PC-3 (cell line): ENCODE results near the gene PDYN. TPM values are rescaled to one million over a fixed set of nuclear protein-coding genes. Genes with fewer than 3 reads are reported as not detected.

Source experiments
- ATAC-seq: fragments of 200-7000 bp; cut with Tn5 transposase; 2 replicates; pipeline ENCODE4 v1.9.1; 2020; ENCODE audit warnings: mild to moderate bottlenecking, moderate library complexity
- BruUV-seq: library from RNA; stranded (reverse); fragments of 400-500 nt; replicated peaks from 2 replicates; lab custom pipeline; 2021; lab: Mats Ljungman, UMichigan
- CTCF ChIA-PET: fragments of 300-600 bp; sonication (Branson Sonifier 250); formaldehyde crosslinking; loops from one replicate; lab custom pipeline; 2022; ENCODE audit warnings: antibody characterized with exemption; lab: Charles Lee
- POLR2A ChIA-PET: fragments of 300-600 bp; sonication (Branson Sonifier 250); formaldehyde crosslinking; loops from one replicate; lab custom pipeline; 2022; ENCODE audit warnings: antibody characterized with exemption; ENCODE audit not compliant: unreplicated experiment; lab: Charles Lee
- DNase-seq: peaks from one replicate; pipeline ENCODE4 v3.0.0-alpha.2; 2015
- H2AFZ ChIP-seq: fragments of 300-600 bp; sonication (generic); 2 replicates; pipeline ENCODE4 v1.6.0; 2016; ENCODE audit warnings: antibody characterized with exemption, low read length
- H3F3A ChIP-seq: fragments of 300-600 bp; sonication (generic); one replicate; pipeline ENCODE4 v1.6.0; 2017; ENCODE audit warnings: antibody characterized with exemption, low read length, control low read depth, mild to moderate bottlenecking; ENCODE audit not compliant: unreplicated experiment
- H3K27ac ChIP-seq: fragments of 300-600 bp; sonication (generic); 2 replicates; pipeline ENCODE4 v1.5.1; 2016; ENCODE audit warnings: mild to moderate bottlenecking, low read length
- H3K27me3 ChIP-seq: fragments of 300-600 bp; sonication (generic); 2 replicates; pipeline ENCODE4 v1.6.1; 2016; ENCODE audit warnings: low read length, mixed read lengths
- H3K36me3 ChIP-seq: fragments of 300-600 bp; sonication (generic); 2 replicates; pipeline ENCODE4 v1.6.1; 2016; ENCODE audit warnings: low read depth, mixed run types, low read length, mixed read lengths
- H3K4me1 ChIP-seq: fragments of 300-600 bp; sonication (generic); 2 replicates; pipeline ENCODE4 v1.5.1; 2016; ENCODE audit warnings: low read length; ENCODE audit not compliant: insufficient read depth
- H3K4me2 ChIP-seq: fragments of 300-600 bp; sonication (generic); 2 replicates; pipeline ENCODE4 v1.6.0; 2016; ENCODE audit warnings: low read length
- H3K4me3 ChIP-seq: fragments of 300-600 bp; sonication (generic); 2 replicates; pipeline ENCODE4 v1.5.1; 2016; ENCODE audit warnings: mild to moderate bottlenecking, low read length, mixed read lengths
- H3K79me2 ChIP-seq: fragments of 300-600 bp; sonication (generic); 2 replicates; pipeline ENCODE4 v1.6.1; 2017; ENCODE audit warnings: low read length, mixed read lengths
- H3K9ac ChIP-seq: fragments of 300-600 bp; sonication (generic); 2 replicates; pipeline ENCODE4 v1.6.0; 2016; ENCODE audit warnings: mild to moderate bottlenecking, low read length
- H3K9me2 ChIP-seq: fragments of 300-600 bp; sonication (generic); replicated peaks from 2 replicates; pipeline ENCODE4 v1.6.1; 2016; ENCODE audit warnings: mixed run types, low read length, mixed read lengths
- H3K9me3 ChIP-seq: fragments of 300-600 bp; sonication (generic); 2 replicates; pipeline ENCODE4 v1.6.1; 2016; ENCODE audit warnings: low read length, mixed read lengths
- H4K20me1 ChIP-seq: fragments of 300-600 bp; sonication (generic); 2 replicates; pipeline ENCODE4 v1.6.1; 2016; ENCODE audit warnings: low read length, mixed read lengths
- EZH2 ChIP-seq: fragments of 300-600 bp; sonication (generic); IDR thresholded peaks from one replicate; pipeline ENCODE4 v1.6.1; 2017; ENCODE audit warnings: antibody characterized with exemption, mild to moderate bottlenecking, low read length; ENCODE audit not compliant: unreplicated experiment
- EZH2phosphoT487 ChIP-seq: fragments of 300-600 bp; sonication (generic); IDR thresholded peaks from 2 replicates; pipeline ENCODE4 v1.6.1; 2018; ENCODE audit warnings: mild to moderate bottlenecking, antibody characterized with exemption, low read length, borderline replicate concordance
- intact Hi-C: fragments of 100-400 bp; cut with micrococcal nuclease; formaldehyde crosslinking; loops from 2 replicates; pipeline ENCODE4 v1.9.0; 2023
- total RNA-seq: library from RNA; depleted of rRNA; stranded (reverse); fragments of >200 nt; gene quantifications from 2 replicates; pipeline ENCODE4 v1.2.3, GENCODE V29; 2014
- TF ChIP-seq, protein P1 (sequence below): fragments of 300-600 bp; sonication (generic); conservative IDR thresholded peaks from 2 replicates; pipeline ENCODE4 v1.5.1; 2017; ENCODE audit warnings: antibody characterized with exemption, low read depth, mild to moderate bottlenecking, low read length

Gene PDYN
- total RNA-seq, 1 experiment from 2014 or later: not detected

DNA sequence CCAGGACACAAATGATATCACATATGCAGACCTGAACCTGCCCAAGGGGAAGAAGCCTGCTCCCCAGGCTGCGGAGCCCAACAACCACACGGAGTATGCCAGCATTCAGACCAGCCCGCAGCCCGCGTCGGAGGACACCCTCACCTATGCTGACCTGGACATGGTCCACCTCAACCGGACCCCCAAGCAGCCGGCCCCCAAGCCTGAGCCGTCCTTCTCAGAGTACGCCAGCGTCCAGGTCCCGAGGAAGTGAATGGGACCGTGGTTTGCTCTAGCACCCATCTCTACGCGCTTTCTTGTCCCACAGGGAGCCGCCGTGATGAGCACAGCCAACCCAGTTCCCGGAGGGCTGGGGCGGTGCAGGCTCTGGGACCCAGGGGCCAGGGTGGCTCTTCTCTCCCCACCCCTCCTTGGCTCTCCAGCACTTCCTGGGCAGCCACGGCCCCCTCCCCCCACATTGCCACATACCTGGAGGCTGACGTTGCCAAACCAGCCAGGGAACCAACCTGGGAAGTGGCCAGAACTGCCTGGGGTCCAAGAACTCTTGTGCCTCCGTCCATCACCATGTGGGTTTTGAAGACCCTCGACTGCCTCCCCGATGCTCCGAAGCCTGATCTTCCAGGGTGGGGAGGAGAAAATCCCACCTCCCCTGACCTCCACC is 56.4 kb downstream of the PDYN start:
- no peaks in the 10 kb centered on the region for H3K79me2 ChIP-seq
- H2AFZ ChIP-seq: no peak overlapping the region
- ChIA-PET CTCF (no interaction called here), POLR2A (no interaction called here)
- intact Hi-C loops: no loop called here
- TF ChIP-seq EZH2 (no peak), EZH2phosphoT487 (no peak)
- TF ChIP-seq, protein P1, sequence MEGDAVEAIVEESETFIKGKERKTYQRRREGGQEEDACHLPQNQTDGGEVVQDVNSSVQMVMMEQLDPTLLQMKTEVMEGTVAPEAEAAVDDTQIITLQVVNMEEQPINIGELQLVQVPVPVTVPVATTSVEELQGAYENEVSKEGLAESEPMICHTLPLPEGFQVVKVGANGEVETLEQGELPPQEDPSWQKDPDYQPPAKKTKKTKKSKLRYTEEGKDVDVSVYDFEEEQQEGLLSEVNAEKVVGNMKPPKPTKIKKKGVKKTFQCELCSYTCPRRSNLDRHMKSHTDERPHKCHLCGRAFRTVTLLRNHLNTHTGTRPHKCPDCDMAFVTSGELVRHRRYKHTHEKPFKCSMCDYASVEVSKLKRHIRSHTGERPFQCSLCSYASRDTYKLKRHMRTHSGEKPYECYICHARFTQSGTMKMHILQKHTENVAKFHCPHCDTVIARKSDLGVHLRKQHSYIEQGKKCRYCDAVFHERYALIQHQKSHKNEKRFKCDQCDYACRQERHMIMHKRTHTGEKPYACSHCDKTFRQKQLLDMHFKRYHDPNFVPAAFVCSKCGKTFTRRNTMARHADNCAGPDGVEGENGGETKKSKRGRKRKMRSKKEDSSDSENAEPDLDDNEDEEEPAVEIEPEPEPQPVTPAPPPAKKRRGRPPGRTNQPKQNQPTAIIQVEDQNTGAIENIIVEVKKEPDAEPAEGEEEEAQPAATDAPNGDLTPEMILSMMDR: no peak
- no peaks in the 10 kb centered on the region for H3K9me3 ChIP-seq
- H3K4me3 ChIP-seq: no peak overlapping the region
- no TSS peak for BruUV-seq
- H3K36me3 ChIP-seq: no peaks in the 10 kb centered on the region
- DNase-seq (no peak), ATAC-seq (no peak)
- H3K4me2 ChIP-seq: no peak overlapping the region
- H4K20me1 ChIP-seq: no peaks in the 10 kb centered on the region
- H3K9ac ChIP-seq: no peak overlapping the region
- H3K27me3 ChIP-seq: no peaks in the 10 kb centered on the region
- H3F3A ChIP-seq: no peaks in the 10 kb centered on the region
- H3K9me2 ChIP-seq: no peaks in the 10 kb centered on the region
- no peak overlapping the region for H3K27ac ChIP-seq
- no peaks in the 10 kb centered on the region for H3K4me1 ChIP-seq

DNA sequence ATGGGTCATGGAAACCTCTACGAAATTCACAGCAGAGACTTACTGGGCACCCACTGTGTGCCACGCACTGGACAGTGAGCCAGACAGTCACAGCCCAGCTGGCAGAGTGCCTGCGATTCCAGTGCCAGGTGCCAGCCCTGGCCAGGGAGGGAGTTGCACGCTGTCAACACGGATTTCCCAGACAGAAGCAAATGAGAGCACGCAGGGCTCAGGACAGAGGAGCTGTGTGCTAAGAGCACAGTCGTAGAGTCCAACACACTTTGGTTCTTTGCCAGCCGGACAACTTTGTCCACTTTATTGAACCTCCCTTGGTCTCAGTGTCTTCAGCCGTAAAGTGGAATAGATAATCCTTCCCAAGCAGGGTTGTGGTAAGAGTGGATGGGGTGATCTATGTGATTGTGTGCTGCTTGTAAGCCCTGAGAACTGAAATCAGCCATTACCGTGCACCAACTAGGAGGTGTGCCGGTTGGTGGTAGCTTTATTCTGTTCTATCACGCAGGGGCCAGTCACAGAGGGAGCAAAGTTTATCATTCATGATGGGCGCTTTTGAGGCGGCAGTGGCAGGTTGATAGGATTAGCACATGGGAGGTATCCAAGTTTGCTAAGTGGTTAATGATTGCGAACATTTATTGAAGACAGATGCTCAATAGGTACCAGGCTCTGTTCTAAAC is 58.0 kb downstream of the PDYN start:
- H3K27me3 ChIP-seq: no peaks in the 10 kb centered on the region

More for the DNA sequence above, 58.0 kb downstream of the PDYN start:
- DNase-seq: no peak
- no peaks in the 10 kb centered on the region for H3K79me2 ChIP-seq
- ATAC-seq: no peak
- H3K4me1 ChIP-seq: no peaks in the 10 kb centered on the region
- H4K20me1 ChIP-seq: no peaks in the 10 kb centered on the region
- H3F3A ChIP-seq: no peaks in the 10 kb centered on the region
- no TSS peak for BruUV-seq
- no peaks in the 10 kb centered on the region for H3K36me3 ChIP-seq
- H3K4me2 ChIP-seq: no peak overlapping the region
- H3K27ac ChIP-seq: no peak overlapping the region
- no peaks in the 10 kb centered on the region for H3K9me3 ChIP-seq
- H3K4me3 ChIP-seq: no peak overlapping the region
- ChIA-PET POLR2A (no interaction called here), CTCF (no interaction called here)
- no peak for TF ChIP-seq EZH2
- TF ChIP-seq, protein P1: no peak
- no peak for TF ChIP-seq EZH2phosphoT487
- intact Hi-C loops: no loop called here
- H3K9ac ChIP-seq: no peak overlapping the region
- H2AFZ ChIP-seq: no peak overlapping the region
- no peaks in the 10 kb centered on the region for H3K9me2 ChIP-seq
